ENCODE measurements around the gene IRF8.

The IRF8 gene

DNA sequence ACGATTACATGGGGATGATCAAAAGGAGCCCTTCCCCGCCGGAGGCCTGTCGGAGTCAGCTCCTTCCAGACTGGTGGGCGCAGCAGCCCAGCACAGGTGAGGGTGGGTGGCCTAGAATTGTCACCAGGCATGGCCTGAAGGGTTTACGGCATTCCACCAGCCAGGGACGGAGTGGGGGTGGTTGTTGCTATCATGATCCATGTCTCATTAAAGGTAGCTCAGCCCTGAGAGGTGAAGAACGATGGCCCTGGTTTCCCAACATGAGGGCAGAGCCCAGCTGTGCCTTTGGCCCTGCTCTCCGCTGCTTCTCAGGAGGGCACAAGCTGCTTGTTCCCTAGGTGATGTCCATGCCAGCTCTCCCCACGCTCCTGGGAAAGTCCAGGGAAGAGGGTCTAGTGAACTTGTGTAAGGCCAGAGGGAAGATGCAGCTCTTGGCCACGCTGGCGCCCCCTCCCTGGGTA is 14.2 kb downstream of the IRF8 start:
- DNase-seq (ENCODE audit: low spot score) = no peak

DNA sequence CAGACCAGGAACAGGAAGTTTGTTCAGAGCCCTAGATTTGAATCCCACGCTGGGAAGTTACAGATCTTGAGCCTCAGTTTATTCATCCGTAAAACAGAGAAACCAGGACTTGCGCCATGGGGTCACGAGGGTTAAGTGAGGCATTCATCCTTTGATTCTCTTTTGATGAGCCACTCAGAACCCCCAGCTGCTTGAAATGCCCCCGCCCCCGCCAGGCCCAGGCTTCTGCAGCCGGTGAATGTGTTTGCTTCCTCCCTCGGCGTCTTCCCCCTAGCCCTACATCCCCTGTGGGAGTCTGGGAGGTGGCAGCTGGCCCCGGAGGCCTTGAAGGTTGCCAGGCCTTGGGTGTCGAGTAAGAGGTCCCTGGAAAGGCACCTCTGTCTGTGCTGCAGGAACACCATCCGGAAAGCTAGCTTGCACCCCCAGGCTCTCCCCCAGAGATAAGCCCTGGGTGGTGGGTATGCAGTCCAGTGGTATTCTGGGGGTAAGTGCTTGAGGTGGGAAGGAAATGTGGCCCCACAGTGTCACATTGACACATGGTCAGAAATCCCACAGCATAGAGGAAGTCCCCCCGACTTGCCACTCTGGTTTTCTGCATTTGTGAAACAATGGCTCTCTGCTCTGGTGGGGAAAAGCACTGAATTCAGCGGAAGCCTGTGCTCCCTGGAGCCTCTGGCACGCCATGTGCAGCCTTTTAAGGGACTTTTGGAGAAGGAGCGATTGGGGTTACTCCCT is 14.9 kb downstream of the IRF8 start:
- no peak for DNase-seq (ENCODE audit: low spot score)

- DNase-seq (ENCODE audit: low spot score) = no peak
Observed at GRCh38 chr16:85914423-85914794, 15.4 kb downstream of the IRF8 start.

DNA sequence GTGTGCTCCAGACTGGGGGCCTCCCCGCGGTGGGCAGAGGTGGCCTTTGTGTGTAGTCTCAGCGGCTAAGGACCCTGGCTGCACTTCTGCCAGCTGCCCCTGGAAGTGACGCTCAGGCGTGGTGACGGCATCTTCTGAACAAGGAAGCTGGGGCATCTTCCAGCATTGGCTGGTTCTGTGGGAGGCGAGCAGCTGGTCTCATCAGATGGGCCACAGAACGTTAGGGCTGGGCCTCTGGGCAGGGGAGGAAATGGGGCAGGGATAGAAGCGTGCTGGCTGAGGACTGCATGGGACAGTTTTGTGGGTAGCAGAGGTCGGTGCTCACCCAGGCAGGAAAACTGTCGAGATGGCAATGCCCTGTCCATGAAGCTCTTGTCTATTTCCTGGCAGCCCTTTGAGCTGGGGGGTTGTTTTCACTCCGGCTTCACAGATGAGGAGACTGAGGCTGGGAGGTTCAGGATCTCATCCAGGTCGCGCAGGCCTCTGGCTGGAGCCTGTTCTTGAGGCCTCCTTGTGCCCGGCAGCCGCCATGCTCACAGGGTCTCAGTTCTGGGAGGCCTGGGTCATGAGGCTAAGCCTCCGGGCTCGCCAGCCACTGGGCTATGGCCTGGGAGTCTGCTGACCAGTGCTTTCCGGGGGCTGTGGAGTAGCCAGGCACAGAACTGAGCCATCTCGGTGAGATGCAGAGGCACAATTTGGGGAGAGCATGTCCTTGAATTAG is 16.3 kb downstream of the IRF8 start:
- DNase-seq (ENCODE audit: low spot score) = no peak

DNA sequence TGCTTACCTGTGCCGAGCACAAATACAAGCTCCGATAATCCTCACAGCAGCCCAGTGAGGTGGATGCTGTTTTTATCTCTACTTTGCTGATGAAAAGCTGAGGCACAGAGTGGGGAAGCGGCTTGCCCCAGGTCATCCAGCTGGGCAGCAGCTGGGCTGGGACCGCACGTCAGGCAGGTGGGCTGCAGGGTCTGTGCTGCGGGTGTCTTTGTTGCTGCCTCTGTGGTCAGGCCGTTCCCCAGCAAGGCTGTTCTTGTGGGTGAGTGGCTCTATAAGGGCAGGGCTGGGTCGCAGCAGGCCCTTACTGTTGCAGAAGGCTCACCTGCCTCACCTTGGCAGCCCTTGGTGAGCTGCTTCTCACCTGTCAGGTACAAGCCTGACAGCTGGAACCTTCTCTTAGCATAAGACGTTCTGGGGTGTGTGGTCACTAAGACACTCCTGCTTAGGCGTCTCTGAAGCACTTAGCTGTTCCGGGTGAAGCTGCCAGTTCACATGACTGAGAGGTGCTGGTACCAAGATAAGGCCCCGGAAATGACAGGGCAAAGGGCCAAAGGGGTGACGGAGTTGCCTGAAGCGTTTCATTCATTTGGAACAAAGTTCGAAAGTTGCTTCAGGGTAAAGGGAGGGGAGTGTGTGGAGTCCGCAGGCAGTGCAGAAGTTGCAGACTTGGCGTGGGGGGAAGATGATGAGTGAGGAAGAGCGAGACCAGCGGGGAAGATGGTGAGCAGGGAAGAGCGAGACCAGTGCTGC is 17.4 kb downstream of the IRF8 start:
- no peak for DNase-seq (ENCODE audit: low spot score)

DNA sequence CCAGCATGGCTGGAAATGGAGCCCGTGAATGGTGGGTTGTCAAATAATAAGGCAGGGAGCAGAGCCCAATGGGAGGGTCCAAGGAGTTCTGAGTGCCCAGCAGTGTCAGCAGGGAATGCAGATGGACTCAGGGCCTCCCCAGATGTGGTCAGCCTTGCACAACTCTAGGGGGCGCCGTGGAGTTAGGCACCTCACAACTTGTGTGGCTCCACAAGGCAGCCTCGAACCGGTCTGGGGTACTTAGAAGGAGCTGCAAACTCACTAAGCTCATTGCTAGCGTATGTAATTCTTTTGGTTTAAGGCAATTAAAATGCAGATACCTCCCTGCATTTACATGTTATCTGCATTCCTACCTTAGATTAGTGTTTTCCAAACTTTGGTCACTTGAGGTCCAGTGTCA is 18.1 kb downstream of the IRF8 start:
- DNase-seq (ENCODE audit: low spot score) = no peak

DNA sequence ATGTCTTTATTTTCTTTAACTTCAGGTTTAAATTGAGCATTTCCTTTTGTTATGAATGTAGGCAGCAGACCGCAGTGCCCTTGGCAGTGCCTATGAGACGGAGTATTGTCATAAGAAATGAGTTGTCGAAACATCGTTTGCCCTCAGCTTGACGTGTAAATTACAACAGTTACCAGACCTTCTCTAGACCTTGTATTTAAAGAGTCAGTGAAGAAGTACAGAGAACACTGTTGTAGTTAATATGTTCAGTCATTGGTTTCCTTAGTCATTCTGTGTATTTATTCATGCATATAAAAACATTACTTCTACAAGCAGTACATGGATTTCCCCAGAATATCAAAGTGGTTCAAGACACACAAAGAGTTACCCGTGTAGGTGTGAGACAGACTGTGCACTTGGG is 19.0 kb downstream of the IRF8 start:
- DNase-seq (ENCODE audit: low spot score) = no peak

DNA sequence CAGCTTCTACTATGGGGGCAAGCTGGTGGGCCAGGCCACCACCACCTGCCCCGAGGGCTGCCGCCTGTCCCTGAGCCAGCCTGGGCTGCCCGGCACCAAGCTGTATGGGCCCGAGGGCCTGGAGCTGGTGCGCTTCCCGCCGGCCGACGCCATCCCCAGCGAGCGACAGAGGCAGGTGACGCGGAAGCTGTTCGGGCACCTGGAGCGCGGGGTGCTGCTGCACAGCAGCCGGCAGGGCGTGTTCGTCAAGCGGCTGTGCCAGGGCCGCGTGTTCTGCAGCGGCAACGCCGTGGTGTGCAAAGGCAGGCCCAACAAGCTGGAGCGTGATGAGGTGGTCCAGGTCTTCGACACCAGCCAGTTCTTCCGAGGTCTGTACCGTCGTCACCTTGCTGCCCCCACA is 19.5 kb downstream of the IRF8 start:
- no peak for DNase-seq (ENCODE audit: low spot score)

DNA sequence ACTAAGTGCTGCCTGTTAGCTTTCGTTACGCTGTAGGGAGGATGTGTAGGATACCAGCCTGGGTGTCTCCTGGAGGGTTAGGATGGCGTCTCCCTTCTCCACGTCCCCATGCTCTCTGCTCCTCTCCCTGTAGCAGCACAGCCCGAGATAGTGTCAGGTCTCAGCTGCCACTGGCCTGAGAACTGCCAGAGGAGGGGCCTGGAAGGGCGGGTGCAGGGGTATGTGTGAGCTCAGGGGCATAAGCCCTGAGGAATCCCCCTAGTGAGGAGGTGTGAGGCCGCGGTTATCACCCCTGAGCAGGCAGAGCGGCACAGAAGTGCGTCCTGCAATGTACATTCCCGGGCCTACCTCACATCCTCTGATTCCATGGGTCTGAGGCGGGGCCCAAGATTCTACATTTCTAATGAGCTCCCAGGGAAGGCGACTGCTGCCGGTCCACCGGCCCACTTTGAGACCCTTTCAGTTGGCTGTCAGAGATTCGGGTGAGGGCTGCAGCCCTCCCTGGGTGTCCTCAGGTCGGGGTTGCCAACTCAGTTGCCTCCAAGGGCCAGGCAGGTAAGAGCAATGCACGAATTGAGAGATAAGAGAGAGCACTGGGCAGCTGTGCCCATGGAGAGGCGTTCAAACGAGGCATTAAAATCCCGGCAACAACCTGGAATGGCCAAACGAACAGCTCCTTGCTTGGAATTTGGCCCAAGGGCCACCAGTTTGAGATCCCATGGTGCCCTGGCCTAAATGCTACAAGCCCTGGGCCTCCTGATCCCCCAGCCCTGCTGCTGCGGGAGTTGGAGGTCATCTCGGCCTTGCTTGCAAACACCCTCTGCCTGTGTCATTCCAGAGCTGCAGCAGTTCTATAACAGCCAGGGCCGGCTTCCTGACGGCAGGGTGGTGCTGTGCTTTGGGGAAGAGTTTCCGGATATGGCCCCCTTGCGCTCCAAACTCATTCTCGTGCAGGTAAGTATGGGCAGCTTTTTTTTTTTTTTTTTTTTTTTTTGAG is 20.6 kb downstream of the IRF8 start:
- DNase-seq (ENCODE audit: low spot score) = no peak

- no peak for DNase-seq (ENCODE audit: low spot score)
Observed at GRCh38 chr16:85921026-85921425, 22.1 kb downstream of the IRF8 start.

GRCh38 chr16:85923153-85924021 is 24.4 kb downstream of the IRF8 start:
- no peak for DNase-seq (ENCODE audit: low spot score)

- DNase-seq (ENCODE audit: low spot score) = no peak
Observed at GRCh38 chr16:85924675-85925074, 25.7 kb downstream of the IRF8 start.

GRCh38 chr16:85926370-85926769 is 27.4 kb downstream of the IRF8 start:
- no peak for DNase-seq (ENCODE audit: low spot score)

- no peak for DNase-seq (ENCODE audit: low spot score)
Observed at GRCh38 chr16:85927371-85927770, 28.4 kb downstream of the IRF8 start.

DNA sequence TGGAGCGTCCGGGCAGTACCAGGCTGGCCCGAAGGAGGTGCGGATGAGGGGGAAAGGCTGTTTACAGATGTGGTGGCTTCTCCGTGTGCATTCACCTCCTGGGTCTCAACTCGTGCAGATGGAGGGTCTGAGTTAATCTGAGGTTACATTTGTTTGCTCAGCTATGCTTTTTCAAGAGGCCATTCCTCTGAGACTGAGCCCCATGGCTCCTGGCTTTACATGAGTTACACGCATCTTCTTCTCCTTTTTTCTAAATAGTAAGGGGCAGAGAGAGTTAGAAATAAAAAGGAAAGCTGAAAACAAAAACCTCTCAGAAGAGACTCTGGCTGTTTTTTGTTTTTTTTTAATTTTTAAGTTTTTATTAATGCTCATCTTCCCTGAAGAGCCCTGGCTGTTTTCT is 29.0 kb downstream of the IRF8 start:
- no peak for DNase-seq (ENCODE audit: low spot score)

DNA sequence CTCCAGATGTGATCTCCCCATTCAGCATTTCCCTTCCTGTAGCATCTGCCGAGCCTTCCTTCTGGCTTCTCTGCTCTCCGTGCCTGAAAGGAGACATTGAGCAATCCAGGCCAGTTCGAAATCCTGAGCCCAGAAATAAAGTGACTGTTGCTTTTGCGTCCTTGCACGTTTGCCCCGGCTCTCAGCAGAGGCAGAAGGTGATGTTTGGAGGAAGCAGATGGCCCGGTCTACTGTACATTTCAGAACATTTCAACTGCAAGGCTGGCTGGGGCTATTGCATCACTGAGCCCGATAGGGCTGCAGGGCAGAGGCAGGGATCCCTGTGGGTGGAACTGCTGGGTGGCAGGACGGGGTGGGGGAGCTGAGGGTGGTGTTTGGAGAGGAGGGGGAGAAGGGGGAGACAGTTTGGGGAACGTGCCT is 29.4 kb downstream of the IRF8 start:
- no peak for DNase-seq (ENCODE audit: low spot score)

DNA sequence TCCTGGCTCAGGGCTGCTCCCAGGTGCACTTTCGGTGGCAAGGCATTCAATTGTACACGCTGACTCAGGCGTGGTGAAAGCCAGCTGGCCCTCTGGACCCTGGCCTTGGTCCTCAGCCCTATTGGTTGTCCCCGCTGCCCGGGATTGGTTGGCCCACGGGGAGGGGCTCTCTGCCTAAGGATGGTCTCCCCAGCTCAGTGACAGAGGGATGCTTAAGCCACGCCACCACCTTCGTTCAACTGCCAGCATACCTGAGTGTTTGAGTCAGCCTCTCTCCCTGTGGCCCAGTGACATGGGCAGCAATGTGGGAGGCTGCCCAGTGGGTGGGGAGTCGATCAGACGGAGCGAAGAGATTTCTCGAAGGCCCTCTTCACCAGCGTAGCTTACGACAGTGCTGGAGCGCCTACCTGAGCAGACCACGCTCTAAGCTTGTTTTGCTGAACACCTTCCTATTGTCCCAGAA is 30.3 kb downstream of the IRF8 start:
- DNase-seq (ENCODE audit: low spot score) = no peak

DNA sequence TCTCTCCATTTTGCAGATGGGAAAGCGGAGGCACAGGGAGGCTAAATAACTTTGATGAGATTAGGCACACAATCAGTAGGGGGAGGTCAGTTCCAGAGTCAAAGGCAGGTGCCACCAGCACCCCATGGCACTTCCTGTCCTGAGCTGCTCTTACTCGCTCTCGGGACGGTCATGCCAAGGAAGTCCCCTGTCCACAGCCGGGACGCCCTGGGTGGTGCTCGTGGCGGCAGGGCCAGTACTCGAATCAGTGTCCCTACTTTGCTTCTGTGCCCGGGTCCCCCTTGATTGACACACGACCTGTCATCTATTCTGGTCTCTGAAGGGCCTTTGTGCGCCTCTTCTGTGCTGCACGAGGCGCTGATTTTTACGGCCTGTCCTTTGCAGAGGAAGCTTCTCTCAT is 31.3 kb downstream of the IRF8 start:
- no peak for DNase-seq (ENCODE audit: low spot score)

GRCh38 chr16:85931596-85932402 is 32.8 kb downstream of the IRF8 start:
- no peak for DNase-seq (ENCODE audit: low spot score)

Data from SK-N-DZ (cell line).